Liver (tissue), 9 donors: ENCODE data around the gene MAP4K4. TPM values are rescaled to one million over a fixed set of nuclear protein-coding genes. Genes with fewer than 3 reads are reported as not detected.

Experiments used
- DNase-seq: peaks from one replicate; pipeline ENCODE4 v3.0.0-alpha.2; 2017; ENCODE audit warnings: low spot score
- H3K27ac ChIP-seq, 2 donors: one replicate each; pipeline ENCODE4 v1.7.0; 2013; ENCODE audit warnings: inconsistent platforms in 2 of 2, low read length in 2 of 2, control low read depth in 1 of 2, low read depth in 1 of 2, mild to moderate bottlenecking in 1 of 2
- H3K27me3 ChIP-seq, 4 donors: one replicate each; pipeline versions ENCODE4 v1.6.1 to v1.7.0; 2013; ENCODE audit warnings: low read length in 3 of 4, inconsistent platforms in 1 of 4, mild to moderate bottlenecking in 1 of 4, moderate library complexity in 1 of 4; ENCODE audit not compliant: control insufficient read depth in 4 of 4, insufficient read depth in 4 of 4
- H3K36me3 ChIP-seq, 4 donors: one replicate each; pipeline versions ENCODE4 v1.6.1 to v1.7.0; 2013; ENCODE audit warnings: low read length in 3 of 4, mild to moderate bottlenecking in 3 of 4, low read depth in 1 of 4, moderate library complexity in 1 of 4; ENCODE audit not compliant: control insufficient read depth in 4 of 4, insufficient read depth in 3 of 4
- H3K4me1 ChIP-seq, 4 donors: one replicate each; pipeline versions ENCODE4 v1.6.1 to v1.7.0; 2013; ENCODE audit warnings: low read length in 3 of 4, mild to moderate bottlenecking in 3 of 4, moderate library complexity in 1 of 4; ENCODE audit not compliant: control insufficient read depth in 4 of 4, insufficient read depth in 4 of 4
- H3K4me3 ChIP-seq, 3 donors: one replicate each; pipeline versions ENCODE4 v1.6.1 to v1.7.0; 2013; ENCODE audit warnings: low read length in 3 of 3, control low read depth in 1 of 3, low read depth in 1 of 3, mild to moderate bottlenecking in 1 of 3
- H3K9ac ChIP-seq, 2 donors: one replicate each; pipeline ENCODE4 v1.7.0; 2013; ENCODE audit warnings: low read length in 2 of 2, mild to moderate bottlenecking in 2 of 2, moderate library complexity in 2 of 2, control low read depth in 1 of 2, low read depth in 1 of 2
- H3K9me3 ChIP-seq, 4 donors: one replicate each; pipeline versions ENCODE4 v1.6.1 to v1.7.0; 2013; ENCODE audit warnings: low read length in 3 of 4; ENCODE audit not compliant: control insufficient read depth in 4 of 4
- CTCF ChIP-seq: fragments of 150-350 bp; IDR thresholded peaks from 2 replicates; pipeline ENCODE4 v1.5.1; 2017; ENCODE audit warnings: improper control_type of control experiment, low read depth, low read length; ENCODE audit not compliant: missing input control
- EGR1 ChIP-seq, 2 donors: IDR thresholded peaks; 2 replicates each; pipeline ENCODE4 v1.6.1; 2016 to 2018; ENCODE audit warnings: antibody characterized with exemption in 2 of 2, low read depth in 2 of 2
- GABPA ChIP-seq, 2 donors: IDR thresholded peaks in 1 of 2; conservative IDR thresholded peaks in 1 of 2; 2 replicates each; pipeline ENCODE4 v1.6.1; 2016; ENCODE audit warnings: antibody characterized with exemption in 2 of 2, mild to moderate bottlenecking in 1 of 2, moderate library complexity in 1 of 2
- HNF4G ChIP-seq: IDR thresholded peaks from 2 replicates; pipeline ENCODE4 v1.6.1; 2016; ENCODE audit warnings: antibody characterized with exemption
- JUND ChIP-seq, 2 donors: IDR thresholded peaks; 2 replicates each; pipeline ENCODE4 v1.6.1; 2016; ENCODE audit warnings: antibody characterized with exemption in 2 of 2
- MAX ChIP-seq: IDR thresholded peaks from 2 replicates; pipeline ENCODE4 v1.6.1; 2016; ENCODE audit warnings: antibody characterized with exemption
- NR2F2 ChIP-seq: IDR thresholded peaks from 2 replicates; pipeline ENCODE4 v1.6.1; 2016; ENCODE audit warnings: antibody characterized with exemption
- RAD21 ChIP-seq, 2 donors: IDR thresholded peaks; 2 replicates each; pipeline ENCODE4 v1.6.1; 2016; ENCODE audit warnings: antibody characterized with exemption in 2 of 2, mild to moderate bottlenecking in 2 of 2
- RXRA ChIP-seq, 2 donors: IDR thresholded peaks; 2 replicates each; pipeline ENCODE4 v1.6.1; 2017 to 2018; ENCODE audit warnings: antibody characterized with exemption in 2 of 2, mild to moderate bottlenecking in 1 of 2
- SP1 ChIP-seq: IDR thresholded peaks from 2 replicates; pipeline ENCODE4 v1.6.1; 2018; ENCODE audit warnings: antibody characterized with exemption, mild to moderate bottlenecking
- TAF1 ChIP-seq: conservative IDR thresholded peaks from 2 replicates; pipeline ENCODE4 v1.6.1; 2016; ENCODE audit warnings: antibody characterized with exemption, mild to moderate bottlenecking
- YY1 ChIP-seq: IDR thresholded peaks from 2 replicates; pipeline ENCODE4 v1.6.1; 2016; ENCODE audit warnings: antibody characterized with exemption, mild to moderate bottlenecking
- WGBS: extraction: QIAGEN DNeasy Blood & Tissue Kit; methylation state at CpG from one replicate; pipeline ENCODE4 v1.1.7; 2013; 5-methylcytosine and 5-hydroxymethylcytosine counted together
- polyA plus RNA-seq, 2 donors: library from polyadenylated mRNA; stranded (reverse) in 1 of 2; unstranded in 1 of 2; fragments of 200-250 nt in 1 of 2; fragments of >200 nt in 1 of 2; fragmentation: Nextera tagmentation in 1 of 2; extraction: Ambion mirVana in 1 of 2; gene quantifications; one replicate each; pipeline versions ENCODE4 v1.2.1 to v1.2.3, GENCODE V29; 2013 to 2015
- total RNA-seq, 2 donors: library from RNA; depleted of rRNA; stranded (reverse); fragments of >200 nt; gene quantifications; one replicate each; pipeline ENCODE4 v1.2.3, GENCODE V29; 2014
- TF ChIP-seq, protein P1 (sequence below): IDR thresholded peaks from 2 replicates; pipeline ENCODE4 v1.6.1; 2016; ENCODE audit warnings: antibody characterized with exemption
- TF ChIP-seq, protein P2 (sequence below): IDR thresholded peaks from 2 replicates; pipeline ENCODE4 v1.6.1; 2016; ENCODE audit warnings: antibody characterized with exemption, mild to moderate bottlenecking
- donor health status: healthy.
- donor health status: healthy.
- donor health status: healthy.
- donor health status: healthy.
- donor health status: healthy.

The MAP4K4 gene
- total and polyA plus RNA-seq, 4 donors, result 9.1 to 40.0 (median 23.6) TPM

DNA sequence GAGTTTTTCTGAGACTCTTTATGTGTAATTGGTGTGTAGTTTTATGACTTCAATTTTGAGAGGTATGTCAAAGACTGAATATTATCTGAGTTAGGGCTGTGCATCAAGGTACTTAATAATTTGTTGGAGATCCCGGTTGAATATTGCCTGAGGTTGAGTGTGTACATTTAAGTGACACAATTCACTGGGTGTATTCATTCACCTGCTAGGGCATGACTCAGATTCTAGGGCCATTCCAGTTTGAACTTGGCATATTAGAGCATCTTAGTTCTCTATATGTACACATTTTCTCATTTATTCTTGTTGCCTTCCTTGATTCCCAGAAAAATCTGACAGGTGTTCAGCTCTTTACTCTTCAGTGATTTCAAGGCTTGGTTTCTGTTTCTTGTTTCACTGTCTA, 12.5 kb downstream of the MAP4K4 start:
- Histone ChIP-seq H3K36me3 (no peaks in the 10 kb centered on the region), H3K4me3 (no peak overlapping the region), H3K9ac (no peak overlapping the region), H3K27me3 (no peaks in the 10 kb centered on the region), H3K27ac (peak overlapping the region in 1 of 2 donors; percentile 10), H3K4me1 (peaks cover 0 to 34% (median 25%) of the 10 kb centered on the region in 4 donors), H3K9me3 (no peaks in the 10 kb centered on the region)
- no peak for DNase-seq
- TF ChIP-seq NR2F2, result no peak
- TF ChIP-seq EGR1 (IDR thresholded peaks at IDR 0.05; ENCODE audit: low read depth in 2 of 2), result no peak
- TF ChIP-seq RAD21 (IDR thresholded peaks at IDR 0.05), result no peak
- TF ChIP-seq, protein P1, sequence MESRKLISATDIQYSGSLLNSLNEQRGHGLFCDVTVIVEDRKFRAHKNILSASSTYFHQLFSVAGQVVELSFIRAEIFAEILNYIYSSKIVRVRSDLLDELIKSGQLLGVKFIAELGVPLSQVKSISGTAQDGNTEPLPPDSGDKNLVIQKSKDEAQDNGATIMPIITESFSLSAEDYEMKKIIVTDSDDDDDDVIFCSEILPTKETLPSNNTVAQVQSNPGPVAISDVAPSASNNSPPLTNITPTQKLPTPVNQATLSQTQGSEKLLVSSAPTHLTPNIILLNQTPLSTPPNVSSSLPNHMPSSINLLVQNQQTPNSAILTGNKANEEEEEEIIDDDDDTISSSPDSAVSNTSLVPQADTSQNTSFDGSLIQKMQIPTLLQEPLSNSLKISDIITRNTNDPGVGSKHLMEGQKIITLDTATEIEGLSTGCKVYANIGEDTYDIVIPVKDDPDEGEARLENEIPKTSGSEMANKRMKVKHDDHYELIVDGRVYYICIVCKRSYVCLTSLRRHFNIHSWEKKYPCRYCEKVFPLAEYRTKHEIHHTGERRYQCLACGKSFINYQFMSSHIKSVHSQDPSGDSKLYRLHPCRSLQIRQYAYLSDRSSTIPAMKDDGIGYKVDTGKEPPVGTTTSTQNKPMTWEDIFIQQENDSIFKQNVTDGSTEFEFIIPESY, result no peak
- TF ChIP-seq GABPA (IDR thresholded peaks at IDR 0.05 in 1 of 2, conservative IDR thresholded peaks at IDR 0.05 in 1 of 2), result no peak
- no peak for TF ChIP-seq YY1
- TF ChIP-seq SP1, result no peak
- no peak for TF ChIP-seq MAX
- TF ChIP-seq HNF4G, result no peak
- TF ChIP-seq CTCF, result no peak
- TF ChIP-seq, protein P2, sequence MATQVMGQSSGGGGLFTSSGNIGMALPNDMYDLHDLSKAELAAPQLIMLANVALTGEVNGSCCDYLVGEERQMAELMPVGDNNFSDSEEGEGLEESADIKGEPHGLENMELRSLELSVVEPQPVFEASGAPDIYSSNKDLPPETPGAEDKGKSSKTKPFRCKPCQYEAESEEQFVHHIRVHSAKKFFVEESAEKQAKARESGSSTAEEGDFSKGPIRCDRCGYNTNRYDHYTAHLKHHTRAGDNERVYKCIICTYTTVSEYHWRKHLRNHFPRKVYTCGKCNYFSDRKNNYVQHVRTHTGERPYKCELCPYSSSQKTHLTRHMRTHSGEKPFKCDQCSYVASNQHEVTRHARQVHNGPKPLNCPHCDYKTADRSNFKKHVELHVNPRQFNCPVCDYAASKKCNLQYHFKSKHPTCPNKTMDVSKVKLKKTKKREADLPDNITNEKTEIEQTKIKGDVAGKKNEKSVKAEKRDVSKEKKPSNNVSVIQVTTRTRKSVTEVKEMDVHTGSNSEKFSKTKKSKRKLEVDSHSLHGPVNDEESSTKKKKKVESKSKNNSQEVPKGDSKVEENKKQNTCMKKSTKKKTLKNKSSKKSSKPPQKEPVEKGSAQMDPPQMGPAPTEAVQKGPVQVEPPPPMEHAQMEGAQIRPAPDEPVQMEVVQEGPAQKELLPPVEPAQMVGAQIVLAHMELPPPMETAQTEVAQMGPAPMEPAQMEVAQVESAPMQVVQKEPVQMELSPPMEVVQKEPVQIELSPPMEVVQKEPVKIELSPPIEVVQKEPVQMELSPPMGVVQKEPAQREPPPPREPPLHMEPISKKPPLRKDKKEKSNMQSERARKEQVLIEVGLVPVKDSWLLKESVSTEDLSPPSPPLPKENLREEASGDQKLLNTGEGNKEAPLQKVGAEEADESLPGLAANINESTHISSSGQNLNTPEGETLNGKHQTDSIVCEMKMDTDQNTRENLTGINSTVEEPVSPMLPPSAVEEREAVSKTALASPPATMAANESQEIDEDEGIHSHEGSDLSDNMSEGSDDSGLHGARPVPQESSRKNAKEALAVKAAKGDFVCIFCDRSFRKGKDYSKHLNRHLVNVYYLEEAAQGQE, result no peak
- TF ChIP-seq RXRA (IDR thresholded peaks at IDR 0.05), result no peak
- TF ChIP-seq TAF1, result no peak
- WGBS, result 87% methylated on average over 1 of the region's 1 CpG

GRCh38 chr2:101710471-101711318, 13.2 kb downstream of the MAP4K4 start:
- Histone ChIP-seq H3K36me3 (no peaks in the 10 kb centered on the region), H3K27me3 (no peaks in the 10 kb centered on the region), H3K4me1 (peaks cover 0 to 29% (median 22%) of the 10 kb centered on the region in 4 donors), H3K9me3 (no peaks in the 10 kb centered on the region), H3K4me3 (no peak overlapping the region), H3K9ac (no peak overlapping the region), H3K27ac (peak overlapping the region in 1 of 2 donors; percentile 10)
- DNase-seq, result no peak
- WGBS, result 79% methylated on average over 7 of the region's 7 CpGs
- TF ChIP-seq JUND (IDR thresholded peaks at IDR 0.05) (peak; percentile 37 to 75), NR2F2 (no peak)
